ENCODE results near the gene CUL1. TPM values are rescaled to one million over a fixed set of nuclear protein-coding genes. Genes with fewer than 3 reads are reported as not detected.

The CUL1 gene
- total RNA-seq, 1 donor from 2014 or later = 36.7 TPM

Small RNAs within 50 kb of the gene (small RNA-seq; reads per million reads assigned to genes)
- not detected for gene RNU7-20P (ENCODE audit: low replicate concordance)

Other genes starting within 250 kb of the CUL1 start
- not detected for gene C7orf33, start 108.1 kb upstream of the CUL1 start, total RNA-seq
- gene EZH2, start 185.4 kb downstream of the CUL1 start, total RNA-seq = 19.2 TPM